GM19193 (cell line): ENCODE measurements around the gene TTLL11.

ENCODE experiments used
- POLR2A ChIP-seq: IDR thresholded peaks from 4 replicates; pipeline ENCODE4 v1.6.1; 2011; ENCODE audit not compliant: insufficient read depth, insufficient read length; ENCODE audit errors: extremely low read depth

Gene TTLL11

GRCh38 chr9:121917375-121918335 is 175.5 kb downstream of the TTLL11 start:
- no peak for TF ChIP-seq POLR2A

GRCh38 chr9:121915304-121915625 is 177.8 kb downstream of the TTLL11 start:
- no peak for TF ChIP-seq POLR2A

- no peak for TF ChIP-seq POLR2A
Measured at GRCh38 chr9:121914604-121915303, 178.4 kb downstream of the TTLL11 start.

- TF ChIP-seq POLR2A = no peak
Measured at GRCh38 chr9:121914017-121914595, 179.0 kb downstream of the TTLL11 start.

DNA sequence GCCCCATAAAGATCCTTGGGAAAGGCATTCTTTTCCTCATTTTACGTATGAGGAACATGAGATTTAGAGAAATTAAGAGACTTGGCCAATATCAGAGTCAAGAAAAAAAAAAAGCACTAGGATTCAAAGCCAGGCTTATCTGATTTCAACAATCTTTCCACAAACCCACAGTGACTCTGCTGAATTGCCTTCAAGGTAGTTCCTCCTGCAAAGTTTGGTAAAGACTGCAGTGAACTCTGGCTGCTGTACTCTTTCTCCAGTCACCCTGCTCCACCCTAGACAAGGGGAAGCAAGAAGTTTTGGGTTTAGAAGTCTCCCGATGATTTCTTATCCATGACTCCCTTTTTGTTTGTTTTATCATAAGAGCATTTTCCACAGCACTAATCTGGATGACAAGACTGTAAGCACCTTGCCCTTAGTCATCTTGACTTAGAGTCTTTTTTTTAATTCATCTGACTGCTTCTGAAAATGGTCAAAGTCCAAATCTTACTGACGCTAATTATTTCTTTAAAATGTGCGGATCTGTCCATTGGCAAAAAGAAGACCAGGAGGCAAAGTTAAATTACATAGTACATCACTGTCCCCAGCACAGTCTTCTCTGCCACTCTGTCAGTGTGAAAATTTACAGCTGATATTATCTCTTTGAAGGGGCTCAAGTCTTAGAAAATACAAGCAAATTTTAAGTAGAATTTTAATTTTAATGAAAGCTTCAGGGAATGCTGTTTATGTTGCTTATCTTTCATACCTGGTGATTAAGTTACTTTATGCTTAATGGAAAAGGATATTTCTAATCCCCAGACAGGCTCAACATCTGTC is 180.1 kb downstream of the TTLL11 start:
- TF ChIP-seq POLR2A = no peak

GRCh38 chr9:121910491-121911040 is 182.5 kb downstream of the TTLL11 start:
- no peak for TF ChIP-seq POLR2A

GRCh38 chr9:121909111-121909510 is 184.0 kb downstream of the TTLL11 start:
- TF ChIP-seq POLR2A = no peak

DNA sequence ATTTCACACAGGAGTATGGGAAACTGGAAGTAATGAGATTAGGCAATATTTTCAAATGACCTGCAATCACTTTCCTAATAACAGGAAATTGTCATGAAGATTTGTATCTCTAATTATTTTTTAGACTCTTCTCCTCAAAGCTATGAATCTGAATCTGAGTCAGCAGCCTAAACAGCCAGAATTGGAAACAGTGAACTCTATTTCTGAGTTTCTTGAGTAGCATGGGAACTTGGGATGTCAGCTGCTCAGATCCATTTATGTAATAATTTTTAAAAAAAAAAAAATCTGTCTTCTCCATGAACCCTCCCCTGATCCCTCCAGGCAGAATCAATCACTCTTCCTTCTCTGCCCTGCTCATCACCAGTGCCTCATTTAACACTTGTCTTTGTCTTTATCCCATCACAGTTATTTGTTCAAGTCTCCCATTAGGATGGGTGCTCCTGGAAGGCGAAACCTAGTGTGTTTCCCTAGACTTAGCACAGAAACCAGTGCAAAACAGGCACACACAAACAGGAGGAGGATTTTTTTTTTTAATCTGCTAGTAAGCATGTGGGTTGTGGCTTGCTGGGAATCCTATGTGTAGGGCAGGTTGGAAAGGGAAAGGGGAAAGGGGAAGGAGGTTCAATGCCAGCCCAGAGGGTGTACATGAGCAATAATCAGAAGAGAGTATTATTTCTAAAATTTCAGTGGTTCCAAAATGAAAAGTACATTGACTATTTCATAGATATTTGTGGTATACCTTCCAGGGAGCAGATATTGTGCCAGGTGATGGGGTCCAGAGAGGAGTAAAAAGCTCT is 186.8 kb downstream of the TTLL11 start:
- TF ChIP-seq POLR2A = no peak

GRCh38 chr9:121902461-121903135 is 190.5 kb downstream of the TTLL11 start:
- TF ChIP-seq POLR2A = no peak

- no peak for TF ChIP-seq POLR2A
Measured at GRCh38 chr9:121901616-121902015, 191.5 kb downstream of the TTLL11 start.

- no peak for TF ChIP-seq POLR2A
Measured at GRCh38 chr9:121900163-121900562, 192.9 kb downstream of the TTLL11 start.

DNA sequence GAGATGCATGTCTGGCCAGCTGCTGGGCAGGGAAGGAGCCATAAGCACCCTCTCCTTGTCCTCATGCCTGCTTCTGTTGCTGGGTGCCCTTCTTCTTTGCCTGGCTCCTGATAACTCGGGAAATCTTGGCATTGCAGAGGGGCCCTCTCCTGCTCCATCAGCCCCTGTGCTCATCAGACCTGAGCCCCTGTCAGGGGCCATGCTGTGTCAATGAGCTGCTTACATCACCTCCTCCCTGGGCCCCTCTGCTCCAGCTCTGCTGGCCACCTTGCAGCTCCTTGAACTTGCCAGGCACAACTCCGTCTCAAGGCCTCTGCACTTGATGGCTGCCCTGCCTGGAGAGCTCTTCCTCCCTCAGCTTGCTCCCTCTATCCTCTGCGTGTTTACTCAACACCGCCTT is 194.3 kb downstream of the TTLL11 start:
- TF ChIP-seq POLR2A = no peak

DNA sequence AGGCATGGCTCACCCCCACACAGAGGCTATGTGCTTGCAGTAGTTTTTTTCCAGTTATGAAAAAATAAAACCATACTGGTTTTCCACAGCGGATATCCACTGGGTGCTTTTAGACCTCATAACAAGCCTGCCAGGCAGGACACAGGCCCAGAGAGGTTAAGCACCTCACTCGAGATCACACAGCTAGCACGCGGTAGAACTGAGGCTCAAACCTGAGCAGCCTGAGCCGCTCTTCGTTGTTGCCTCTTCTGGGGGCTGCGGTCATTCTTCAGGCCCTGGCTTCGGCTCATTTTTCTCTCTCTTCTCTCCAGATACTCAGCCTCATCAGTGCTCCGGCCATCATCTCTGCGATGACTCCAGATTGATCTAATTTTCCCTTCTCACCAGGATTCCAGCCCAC is 196.0 kb downstream of the TTLL11 start:
- no peak for TF ChIP-seq POLR2A

GRCh38 chr9:121896545-121896943 is 196.6 kb downstream of the TTLL11 start:
- TF ChIP-seq POLR2A = no peak
